ENCODE data around the gene NOTCH3. TPM values are rescaled to one million over a fixed set of nuclear protein-coding genes. Genes with fewer than 3 reads are reported as not detected.

NOTCH3 gene
- polyA plus RNA-seq, 4 donors: 77.5 to 122 (median 103) TPM

DNA sequence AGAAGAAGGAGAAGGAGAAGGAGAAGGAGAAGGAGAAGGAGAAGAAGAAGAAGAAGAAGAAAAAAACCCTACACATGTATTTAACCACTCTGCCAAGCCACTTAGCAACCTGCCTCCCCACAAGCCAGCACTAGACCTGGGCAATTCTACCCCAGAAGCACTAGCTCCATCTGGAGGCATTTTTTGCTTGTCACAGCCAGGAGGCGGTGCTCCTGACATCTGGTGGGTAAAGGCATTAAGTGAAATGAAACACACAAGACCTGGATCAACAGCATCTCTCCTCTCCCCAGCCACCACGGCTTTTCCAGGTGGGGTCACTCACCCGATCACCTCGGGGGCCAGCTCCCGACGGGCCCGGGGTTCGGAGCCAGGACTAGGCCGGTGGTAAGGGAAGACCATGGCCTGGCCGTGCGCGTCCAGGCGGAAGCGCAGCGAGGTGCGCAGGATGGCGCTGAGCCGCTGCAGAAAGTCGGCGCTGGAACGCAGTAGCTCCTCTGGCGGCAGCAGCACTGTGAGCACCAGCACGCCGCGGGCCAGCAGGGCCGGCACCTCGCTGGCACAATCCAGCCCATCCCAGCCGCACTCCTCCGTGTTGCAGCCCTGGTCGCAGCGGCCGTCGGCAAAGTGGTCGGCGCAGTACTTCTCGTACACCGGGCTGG is 26.9 kb downstream of the NOTCH3 start:
- DNase-seq (ENCODE audit: low read depth in 4 of 4, low spot score in 3 of 4): no peak

DNA sequence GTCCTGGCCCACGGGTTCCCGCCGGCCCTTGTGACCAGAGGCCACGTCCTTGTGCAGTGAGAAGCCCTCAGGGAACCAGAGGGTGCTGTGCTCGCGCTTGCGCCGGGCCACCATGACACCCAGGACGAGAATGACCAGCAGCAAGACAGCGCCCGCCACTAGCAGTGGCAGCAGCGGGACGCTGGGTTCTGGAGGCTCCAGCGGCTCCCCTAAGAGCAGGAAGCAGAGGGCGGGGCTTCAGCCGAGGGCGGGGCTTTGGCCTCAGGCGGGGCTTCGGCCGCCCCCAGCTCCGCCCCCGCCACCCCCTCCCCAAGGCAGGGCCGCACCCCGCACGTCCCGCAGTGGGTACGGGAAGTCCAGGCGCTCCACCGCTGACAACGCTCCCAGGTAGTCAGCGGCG is 30.4 kb downstream of the NOTCH3 start:
- DNase-seq (ENCODE audit: low read depth in 4 of 4, low spot score in 3 of 4): no peak

DNA sequence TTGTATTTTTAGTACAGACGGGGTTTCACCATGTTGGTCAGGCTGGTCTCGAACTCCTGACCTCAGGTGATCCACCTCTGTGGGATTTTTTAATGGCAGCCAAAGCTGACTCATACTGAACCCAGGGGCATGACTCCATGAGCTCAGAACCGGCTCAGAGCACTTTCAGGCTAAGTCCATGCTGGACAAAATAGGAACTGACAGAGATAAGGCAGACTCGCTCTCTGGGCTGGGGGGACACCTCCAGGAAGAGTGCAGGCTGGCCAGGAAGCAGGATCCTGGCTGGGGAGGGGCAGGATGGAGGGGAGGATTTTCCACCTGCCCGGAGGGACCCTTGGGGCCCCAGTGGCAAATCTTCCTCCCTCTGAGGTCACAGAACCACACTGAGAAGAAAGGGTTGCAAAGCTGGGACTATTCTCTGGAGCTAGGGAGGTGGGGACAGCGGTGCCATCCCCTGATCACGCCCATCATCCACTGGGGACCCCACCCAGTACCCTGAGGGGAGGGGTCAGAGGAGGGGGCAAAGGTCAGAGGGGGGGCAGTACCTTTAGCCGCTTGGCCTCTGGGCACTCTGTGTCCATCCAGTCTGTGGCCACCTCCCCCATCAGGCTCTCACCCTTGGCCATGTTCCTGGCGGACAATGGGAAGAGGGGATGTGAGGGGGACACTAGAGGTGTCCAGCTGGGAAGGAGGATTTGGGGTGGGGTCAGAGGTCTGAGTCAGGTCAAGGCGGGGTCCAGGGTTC is 31.1 kb downstream of the NOTCH3 start:
- DNase-seq (ENCODE audit: low read depth in 4 of 4, low spot score in 3 of 4): no peak

DNA sequence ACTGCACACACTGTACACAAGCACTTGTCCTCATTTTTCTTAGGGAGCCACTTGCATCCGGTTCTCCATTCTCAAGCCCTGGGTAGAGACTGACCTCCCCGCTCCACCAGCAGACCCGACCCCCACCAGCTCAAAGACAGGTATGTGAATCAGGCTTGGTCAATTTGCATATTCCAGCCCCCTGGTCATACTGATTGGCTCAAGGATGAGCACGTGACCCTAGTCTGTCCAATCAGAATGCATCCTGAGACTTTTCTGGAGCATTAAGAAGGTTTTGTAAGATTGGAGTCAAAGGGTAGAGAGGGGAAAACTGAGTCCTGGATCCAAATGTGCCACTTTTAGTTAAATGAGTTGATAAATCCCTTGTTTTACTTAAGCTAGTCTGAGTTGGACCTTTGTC is 34.1 kb downstream of the NOTCH3 start:
- DNase-seq (ENCODE audit: low read depth in 4 of 4, low spot score in 3 of 4): no peak

DNA sequence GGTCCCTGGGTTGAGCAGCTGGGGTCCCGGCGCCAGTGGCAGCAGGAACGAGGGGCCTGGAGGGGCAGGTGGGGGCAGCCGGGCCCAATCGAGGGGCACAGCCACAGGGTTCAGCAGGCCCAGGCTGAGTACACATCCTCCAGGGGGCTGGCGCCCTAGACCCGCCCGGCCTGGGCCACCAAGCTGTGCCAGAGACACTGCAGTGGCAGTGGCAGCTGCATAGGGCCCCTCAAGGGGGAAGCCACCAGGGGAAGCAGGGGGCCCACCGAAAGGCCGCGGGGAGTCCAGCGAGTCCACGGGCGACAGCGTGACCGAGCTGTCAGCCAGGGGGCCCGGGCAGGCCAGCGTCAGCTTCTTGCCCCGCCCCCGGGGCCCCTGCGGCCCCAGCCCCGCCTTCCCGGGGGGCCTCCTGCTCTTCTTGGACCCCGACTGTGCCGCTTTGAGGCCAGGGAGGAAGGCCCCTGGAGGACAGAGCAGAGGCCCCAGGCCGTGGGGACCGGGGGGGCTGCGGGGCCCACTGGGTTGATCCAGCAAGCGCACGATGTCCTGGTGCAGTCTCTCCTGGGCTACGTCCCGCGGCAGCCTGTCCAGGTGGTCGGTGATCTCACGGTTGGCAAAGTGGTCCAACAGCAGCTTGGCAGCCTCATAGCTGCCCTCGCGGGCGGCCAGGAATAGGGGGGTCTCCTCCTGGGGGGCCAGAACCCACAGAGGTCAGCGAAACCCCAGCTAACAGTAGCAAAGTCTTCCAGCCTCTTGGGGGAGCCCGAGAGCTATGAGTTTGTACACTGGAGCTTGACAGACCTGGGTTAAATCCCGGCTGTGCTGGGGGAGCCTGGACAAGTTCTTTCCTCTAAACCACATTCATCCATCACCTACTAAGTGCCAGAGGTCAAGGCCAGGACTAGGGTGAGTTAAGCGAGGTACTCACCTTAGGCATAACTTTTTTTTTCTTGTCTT is 39.5 kb downstream of the NOTCH3 start:
- DNase-seq (ENCODE audit: low read depth in 4 of 4, low spot score in 3 of 4): no peak

DNA sequence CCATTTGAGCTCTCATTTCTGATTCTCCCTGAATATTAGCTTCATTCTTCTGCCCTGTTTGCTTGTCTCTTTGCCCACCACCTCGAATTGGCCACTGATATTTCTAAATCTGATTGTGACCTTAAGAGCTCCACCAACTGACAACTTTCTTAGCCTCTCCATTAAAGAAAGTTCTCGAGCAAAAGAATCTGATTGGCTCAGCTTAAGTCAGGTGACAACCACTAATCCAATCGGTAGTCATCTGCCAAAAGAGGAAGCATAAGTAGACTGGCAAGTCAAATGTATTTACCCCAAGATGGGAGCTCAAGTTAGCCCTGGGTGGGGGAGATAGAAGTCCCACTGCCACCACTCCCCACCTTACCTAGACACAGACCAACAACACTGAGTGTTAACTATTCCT is 41.5 kb downstream of the NOTCH3 start:
- no peak for DNase-seq (ENCODE audit: low read depth in 4 of 4, low spot score in 3 of 4)

DNA sequence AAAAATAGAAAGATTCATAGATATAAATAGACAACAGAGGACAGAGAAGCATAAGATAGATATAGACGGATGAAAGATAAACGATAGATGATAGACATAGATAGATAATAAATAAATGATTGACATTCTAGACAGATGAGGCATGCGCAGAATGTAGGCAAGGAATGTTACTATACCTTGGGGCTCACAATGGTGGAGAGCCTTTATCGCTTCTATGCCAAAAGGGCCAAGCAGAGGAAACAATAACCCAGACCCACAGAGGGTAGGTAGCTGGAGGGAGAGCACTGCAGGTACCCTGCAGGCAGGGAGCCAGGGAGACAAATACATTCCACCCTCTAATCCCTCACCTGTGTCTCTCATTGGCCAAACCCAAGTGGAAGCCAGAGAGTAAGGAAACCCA is 44.4 kb downstream of the NOTCH3 start:
- no peak for DNase-seq (ENCODE audit: low read depth in 4 of 4, low spot score in 3 of 4)

DNA sequence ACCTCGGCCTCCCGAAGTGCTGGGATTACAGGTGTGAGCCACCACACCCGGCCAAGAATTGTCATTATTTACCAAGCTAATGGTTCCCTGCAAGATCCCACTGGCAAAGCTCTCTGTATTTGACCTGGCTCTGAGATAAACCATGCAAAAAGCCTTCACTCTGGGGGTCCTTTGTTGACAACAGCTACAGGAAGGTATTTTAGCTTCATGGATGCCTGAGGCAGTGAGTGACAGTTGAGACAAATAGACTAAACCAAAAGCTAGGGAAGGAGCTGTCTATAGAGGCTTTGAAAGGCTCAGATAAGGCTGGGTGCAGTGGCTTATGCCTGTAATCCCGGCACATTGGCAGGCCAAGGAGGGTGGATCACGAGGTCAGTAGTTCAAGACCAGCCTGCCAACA is 45.5 kb downstream of the NOTCH3 start:
- DNase-seq (ENCODE audit: low read depth in 4 of 4, low spot score in 3 of 4): no peak

DNA sequence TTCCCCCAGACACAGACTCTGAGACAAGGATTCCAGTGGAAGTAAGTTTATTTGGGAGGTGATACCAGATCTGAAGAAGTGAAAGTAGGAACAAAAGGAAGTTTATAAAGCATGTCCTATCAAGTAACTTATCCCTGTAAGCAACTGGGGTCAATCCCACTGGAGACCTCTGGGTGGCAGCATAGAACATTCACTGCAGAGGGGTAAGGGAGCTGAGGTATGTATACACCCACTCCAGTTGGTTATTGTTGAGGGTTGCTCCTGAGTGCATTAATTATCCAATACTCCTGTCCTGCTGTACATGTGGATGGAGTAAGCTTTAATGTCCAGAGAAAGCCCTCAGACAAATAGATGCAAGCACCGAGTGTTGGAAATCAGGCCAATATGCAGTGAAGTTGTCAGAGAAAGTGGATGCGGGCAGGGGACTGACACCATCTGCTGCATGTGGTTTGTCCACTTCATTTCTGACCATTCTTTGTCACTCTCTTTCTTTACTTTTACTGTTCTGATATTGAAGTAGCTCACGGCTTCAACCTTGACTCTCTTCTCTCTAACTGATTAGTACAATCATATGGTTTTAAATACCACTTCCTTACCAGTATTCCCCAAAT is 46.7 kb downstream of the NOTCH3 start:
- DNase-seq (ENCODE audit: low read depth in 4 of 4, low spot score in 3 of 4): no peak

DNA sequence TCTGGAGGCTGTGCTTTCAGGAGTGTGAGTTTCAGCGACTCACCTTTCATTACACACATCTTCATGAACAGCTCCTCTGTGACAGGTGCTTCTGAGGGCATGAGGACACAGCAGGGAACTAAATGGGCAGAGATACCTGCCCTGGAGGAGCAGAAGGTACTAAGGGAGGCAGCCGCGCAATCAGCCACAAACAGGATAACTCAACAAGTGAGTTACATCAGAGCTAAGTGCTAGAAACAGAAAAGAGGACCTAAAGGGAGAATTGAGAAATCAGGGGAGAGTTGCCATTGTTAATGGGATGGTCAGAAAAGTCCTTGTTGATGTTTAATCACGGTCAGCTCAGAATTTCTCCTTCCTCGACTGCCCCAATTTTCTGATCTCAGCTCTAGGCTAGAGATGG is 51.1 kb downstream of the NOTCH3 start:
- DNase-seq (ENCODE audit: low read depth in 4 of 4, low spot score in 3 of 4): no peak

DNA sequence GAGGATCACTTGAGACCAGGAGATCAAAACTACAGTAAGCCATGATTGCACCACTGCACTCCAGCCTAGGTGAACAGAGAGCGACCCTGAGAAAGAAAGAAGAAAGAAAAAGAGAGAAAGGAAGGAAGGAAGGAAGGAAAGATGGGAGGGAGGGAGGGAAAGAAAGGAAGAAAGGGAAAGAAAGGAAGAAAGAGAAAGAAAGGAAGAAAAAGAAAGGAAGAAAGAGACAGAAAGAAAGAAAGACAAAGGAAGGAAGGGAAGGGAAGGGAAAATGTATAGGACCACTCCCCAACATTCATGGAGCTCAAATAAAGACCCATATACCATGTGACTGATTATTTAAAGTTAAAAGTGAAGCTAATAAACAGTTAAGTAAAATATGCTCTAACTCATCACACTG is 53.7 kb downstream of the NOTCH3 start:
- no peak for DNase-seq (ENCODE audit: low read depth in 4 of 4, low spot score in 3 of 4)

DNA sequence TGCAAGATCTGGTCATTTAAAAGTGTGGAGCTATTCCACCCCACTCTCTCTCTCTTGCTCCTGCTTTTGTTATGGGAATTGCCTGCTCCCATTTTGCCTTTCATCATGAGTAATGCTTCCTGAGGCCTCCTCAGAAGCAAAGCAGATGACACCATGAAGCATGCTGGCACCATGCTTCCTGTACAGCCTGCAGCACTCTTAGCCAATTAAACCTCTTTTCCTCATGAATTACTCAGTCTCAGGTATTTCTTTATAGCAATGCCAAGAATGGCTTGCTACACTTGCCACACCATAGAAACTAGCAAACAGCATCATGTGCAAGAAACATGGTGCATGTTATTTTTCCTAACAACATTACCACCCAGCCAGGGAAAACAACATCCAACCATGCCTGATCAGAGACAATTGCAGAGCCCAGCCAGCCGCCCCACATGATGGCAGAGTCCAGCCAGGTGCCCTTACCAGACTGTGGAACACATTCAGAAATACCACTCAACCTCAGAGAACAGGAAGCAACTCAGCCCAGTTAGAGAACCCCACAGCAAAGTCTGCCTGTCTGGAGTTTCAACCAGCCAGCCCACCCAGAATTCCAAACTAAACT is 56.6 kb downstream of the NOTCH3 start:
- no peak for DNase-seq (ENCODE audit: low read depth in 4 of 4, low spot score in 3 of 4)

DNA sequence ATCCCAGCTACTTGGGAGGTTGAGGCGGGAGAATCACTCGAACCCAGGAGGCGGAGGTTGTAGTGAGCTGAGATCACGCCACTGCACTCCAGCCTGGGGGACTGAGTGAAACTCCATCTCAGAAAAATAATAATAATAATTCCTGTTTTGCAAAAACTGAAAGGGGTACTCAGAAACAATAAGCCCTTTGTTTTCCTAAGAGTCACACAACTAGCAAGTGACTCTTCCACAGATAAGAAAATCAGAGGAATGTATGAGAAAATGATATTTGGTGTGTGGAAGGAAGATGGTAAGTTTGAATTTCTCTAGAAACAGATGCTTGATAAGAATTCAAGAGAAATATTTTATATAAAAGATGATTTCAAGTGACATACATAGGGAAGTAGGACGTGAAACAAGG is 58.5 kb downstream of the NOTCH3 start:
- no peak for DNase-seq (ENCODE audit: low read depth in 4 of 4, low spot score in 3 of 4)

DNA sequence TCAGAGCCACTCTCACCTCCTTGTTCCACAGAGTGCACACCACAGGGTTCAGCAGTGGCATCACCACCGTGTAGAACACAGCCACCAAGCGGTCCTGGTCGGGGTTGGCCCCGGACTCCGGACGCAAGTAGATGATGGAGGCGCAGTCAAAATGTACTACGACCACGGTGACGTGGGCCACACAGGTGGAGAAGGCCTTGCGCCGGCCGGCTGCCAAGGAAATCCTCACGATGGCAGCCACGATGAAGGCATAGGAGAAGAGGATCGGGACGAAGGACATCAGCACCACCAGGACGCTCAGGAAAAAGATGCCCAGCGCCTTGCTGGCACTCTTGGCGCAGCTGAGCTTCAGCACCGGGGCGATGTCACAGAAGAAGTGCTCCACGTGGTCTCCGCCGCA is 59.7 kb downstream of the NOTCH3 start:
- no peak for DNase-seq (ENCODE audit: low read depth in 4 of 4, low spot score in 3 of 4)

DNA sequence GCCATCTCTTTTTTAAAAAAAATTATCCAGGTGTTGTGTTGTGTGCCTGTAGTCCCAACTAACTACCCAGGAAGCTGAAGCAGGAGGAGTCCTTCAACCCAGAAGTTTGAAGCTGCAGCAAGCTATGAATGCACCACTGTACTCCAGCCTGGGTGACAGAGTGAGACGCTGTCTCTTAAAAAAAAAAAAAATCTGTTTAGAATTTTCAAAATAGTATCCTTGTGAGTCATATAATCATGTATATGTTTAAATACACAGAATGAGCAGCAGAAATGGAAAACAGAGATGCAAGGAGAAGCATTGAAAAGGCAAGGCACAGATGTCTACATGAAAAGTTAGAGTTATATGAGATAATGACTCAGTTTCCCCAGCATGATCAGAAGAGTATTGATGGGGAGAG is 62.4 kb downstream of the NOTCH3 start:
- DNase-seq (ENCODE audit: low read depth in 4 of 4, low spot score in 3 of 4): no peak

DNA sequence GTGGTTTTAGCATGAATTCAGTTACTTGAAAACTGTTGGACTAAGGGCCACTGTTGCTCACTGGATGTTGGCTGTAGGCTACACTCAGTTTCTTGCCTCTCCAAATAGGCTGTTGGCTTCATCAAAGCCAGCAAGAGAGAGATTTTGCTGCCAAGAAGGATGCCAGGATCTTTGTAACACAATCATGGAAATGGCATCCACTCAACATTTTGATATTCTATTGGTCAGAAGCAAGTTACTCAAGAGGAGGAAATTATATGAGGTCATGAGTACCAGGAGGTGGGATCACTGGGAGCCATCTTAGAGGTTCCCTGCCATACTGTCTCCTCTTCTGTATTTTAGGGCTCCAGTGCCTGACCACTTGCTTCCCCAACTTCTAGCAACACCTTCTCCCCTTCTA is 63.0 kb downstream of the NOTCH3 start:
- no peak for DNase-seq (ENCODE audit: low read depth in 4 of 4, low spot score in 3 of 4)

DNA sequence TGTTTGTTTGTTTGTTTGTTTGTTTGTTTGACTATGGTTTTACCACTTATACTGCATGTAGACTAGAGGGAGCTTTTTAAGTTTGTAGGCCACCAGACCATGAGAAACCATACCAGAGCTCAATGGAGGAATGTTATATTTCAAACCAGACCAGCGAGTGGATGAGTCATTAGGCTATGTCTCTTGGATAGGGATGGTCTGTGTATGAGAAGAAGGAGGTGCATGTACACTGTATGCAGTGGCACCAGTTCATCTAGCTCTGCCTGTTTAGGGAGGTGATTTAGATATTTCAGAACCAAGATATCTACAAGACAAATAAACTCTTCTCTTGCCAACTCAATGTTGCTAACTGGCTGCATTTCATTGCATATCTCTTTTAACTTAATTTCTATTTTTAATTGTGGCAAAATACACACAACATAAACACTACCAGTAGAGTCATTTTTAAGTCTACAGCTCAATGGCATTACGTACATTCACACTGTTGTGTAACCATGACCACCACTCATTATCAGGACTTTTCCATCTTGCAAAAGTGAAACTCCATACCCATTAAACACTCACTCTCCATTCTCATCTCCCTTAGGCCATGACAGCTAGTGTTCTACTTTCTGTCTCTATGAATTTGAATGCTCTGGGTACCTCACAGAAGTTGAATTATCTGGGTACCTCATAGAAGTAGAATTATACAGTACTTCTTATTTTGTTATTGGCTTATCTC is 64.4 kb downstream of the NOTCH3 start:
- DNase-seq (ENCODE audit: low read depth in 4 of 4, low spot score in 3 of 4): no peak

DNA sequence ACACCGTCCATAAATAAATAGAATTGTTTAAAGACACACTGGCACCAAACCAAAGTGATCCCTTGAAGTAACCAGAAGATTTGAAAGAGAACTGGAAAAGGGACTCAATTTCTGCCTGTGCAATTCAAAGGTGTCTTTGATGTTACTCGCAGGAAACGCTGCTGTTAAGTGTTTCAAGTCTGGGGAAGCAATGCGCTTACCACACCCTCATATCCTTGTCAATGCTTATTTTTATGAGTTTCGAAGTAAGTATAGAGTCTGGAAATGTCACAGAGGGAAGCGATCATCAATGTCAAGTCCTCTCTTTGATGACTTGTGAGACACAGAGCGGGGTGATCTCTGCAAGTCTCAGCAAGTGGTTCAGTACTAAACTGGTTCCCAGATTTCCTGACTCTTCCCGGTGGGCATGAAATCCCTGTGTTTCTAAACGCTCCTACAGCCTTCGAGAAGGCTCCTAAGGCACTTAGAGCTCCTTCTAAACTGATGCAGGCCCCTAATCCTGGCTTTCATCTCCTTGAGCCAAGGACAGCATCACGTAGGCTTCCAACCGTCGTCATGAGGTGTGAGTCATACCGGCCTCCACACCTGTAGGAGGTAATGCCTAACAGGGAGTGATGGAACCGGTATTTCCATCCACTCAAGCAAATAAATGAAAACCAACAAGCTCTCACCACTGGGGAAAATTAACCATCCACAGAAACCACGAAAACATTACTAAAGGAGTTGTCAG is 70.8 kb downstream of the NOTCH3 start:
- no peak for DNase-seq (ENCODE audit: low read depth in 4 of 4, low spot score in 3 of 4)

DNA sequence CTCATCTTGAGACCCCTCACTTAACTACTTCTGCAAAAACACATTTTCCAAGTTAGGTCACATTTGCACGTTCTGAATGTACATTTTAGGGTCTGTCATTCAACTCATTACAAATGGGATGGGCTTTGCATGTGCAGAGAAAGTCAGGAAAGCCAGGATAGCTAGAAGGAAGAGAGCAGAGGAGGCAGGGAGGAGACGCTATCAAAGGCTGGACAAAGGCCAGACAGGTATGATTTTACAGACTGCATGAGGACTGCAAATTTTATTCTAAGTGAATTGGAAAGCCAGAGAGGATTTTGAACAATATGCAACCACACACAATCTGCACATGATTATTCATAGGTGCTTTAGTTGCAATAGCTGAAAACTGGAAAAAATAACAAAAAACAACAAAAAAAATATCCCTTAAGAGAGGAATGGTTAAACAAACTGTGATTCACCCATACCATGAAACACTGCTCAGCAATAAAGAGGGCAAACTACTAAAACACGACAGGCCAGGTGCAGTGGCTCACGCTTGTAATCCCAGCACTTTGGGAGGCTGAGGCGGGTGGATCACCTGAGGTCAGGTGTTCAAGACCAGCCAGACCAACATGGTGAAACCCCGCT is 72.5 kb downstream of the NOTCH3 start:
- DNase-seq (ENCODE audit: low read depth in 4 of 4, low spot score in 3 of 4): no peak
